Inflammatory macrophage (primary cell): ENCODE results near the gene ANKRD66.

Source experiments
- DNase-seq, 2 donors: peaks; one replicate each; pipeline ENCODE4 v3.0.0-alpha.2; 2020 to 2022
- total RNA-seq, 18 experiments: gene quantifications; one replicate each; lab custom pipeline; 2026; ENCODE audit warnings: mixed read lengths in 6 of 18, inconsistent platforms in 2 of 18; lab: John Stamatoyannopoulos, UW

ANKRD66 gene
- 0.13 to 1.2 (median 0.39) reads per million in 18 experiments for total RNA-seq

DNA sequence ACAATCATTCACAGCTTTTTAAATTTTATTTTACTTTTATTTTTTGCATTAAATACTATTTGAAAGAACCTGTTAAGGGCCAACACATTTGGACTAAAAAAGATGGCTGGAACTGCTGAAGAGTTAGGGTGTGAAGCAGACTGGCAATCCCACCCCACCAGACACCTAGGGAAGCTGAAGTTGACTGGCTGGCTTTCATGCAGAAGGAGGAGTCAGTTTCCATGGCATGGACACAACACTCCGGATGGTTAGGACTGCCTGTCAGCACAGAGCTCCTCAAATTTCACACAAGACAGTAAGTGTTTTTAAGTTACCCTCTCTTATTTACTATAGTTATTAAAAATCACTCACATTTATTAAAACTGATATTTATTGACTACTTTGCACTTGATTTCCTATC lies at the start of gene ANKRD66:
Gene ANKRD66 (plus strand): TSS at position 238 of the 400 bp plus-strand sequence. CDS start 5,016 bp downstream, outside the sequence.
- DNase-seq, result no peak

- no peak for DNase-seq
These were observed 46.8 kb upstream of the ANKRD66 start for GRCh38 chr6:46699970-46700369.

DNA sequence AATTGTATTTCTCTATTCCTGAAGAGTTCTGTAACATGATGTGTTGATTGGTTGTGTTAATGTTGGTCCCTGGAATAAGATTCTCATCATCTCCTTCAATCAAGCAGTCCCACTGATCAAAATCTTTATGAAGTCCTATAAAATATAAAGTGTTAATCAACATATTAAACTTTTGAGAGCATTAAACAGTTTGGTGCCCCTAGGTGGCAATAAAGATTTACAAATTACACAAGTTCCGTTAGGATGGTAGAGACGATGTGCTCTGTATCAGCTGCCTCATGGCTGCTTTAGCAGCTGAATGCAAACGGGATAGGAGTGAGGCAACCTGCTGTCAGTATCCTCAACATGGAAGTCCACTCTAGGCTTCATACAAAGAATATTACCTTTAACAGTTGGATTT lies 42.2 kb upstream of the ANKRD66 start:
- peak; percentile 44 to 71 for DNase-seq

- no peak for DNase-seq
These were observed 40.3 kb upstream of the ANKRD66 start for GRCh38 chr6:46706464-46706863.

- DNase-seq, result peak in 1 of 2 donors; percentile 36
These were observed 35.2 kb upstream of the ANKRD66 start for GRCh38 chr6:46711491-46711890.

DNA sequence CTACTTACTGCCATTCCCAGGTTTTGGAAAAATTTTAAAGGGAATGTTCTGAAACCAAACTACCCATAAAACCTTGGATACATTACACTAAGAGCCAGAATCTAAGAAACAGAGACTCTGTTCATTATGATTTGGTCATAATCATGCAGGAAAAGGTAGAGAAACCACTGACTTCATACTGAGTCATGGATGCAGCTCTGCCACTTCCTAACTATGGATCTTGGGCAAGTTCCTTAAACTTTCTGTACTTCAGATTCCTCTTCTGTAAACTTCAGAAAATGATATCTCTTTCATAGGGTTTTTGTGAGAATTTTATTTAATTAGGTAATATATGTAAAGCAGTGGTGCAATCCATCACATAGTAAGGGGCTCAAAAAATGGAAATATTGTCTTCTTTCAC lies 31.6 kb upstream of the ANKRD66 start:
- peak; percentile 76 to 83 for DNase-seq

GRCh38 chr6:46719099-46719498 lies 27.6 kb upstream of the ANKRD66 start:
- DNase-seq, result no peak

DNA sequence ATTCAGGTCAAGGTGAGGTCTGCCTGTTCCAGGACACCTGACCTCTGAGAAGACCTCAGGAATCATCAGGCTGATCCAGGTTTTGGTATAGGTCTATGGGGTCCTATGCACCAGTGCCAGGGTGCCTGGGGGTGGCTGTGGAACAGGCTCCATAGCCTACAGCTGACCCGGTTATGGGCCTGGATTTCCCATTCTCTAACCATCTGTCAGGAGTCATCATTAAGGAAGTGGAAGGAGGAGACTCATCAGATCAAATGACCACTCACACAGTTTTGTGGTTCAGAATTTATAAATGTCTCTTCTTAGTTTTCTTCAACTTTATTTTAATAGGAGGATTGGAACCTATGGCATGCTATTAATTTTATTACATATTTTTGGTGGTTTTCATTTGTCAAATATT lies 26.3 kb upstream of the ANKRD66 start:
- peak in 1 of 2 donors; percentile 39 for DNase-seq

- DNase-seq, result peak in 1 of 2 donors; percentile 39
These were observed 16.9 kb upstream of the ANKRD66 start for GRCh38 chr6:46729787-46730326.

GRCh38 chr6:46730921-46731461 lies 15.7 kb upstream of the ANKRD66 start:
- peak; percentile 91 to 95 for DNase-seq

DNA sequence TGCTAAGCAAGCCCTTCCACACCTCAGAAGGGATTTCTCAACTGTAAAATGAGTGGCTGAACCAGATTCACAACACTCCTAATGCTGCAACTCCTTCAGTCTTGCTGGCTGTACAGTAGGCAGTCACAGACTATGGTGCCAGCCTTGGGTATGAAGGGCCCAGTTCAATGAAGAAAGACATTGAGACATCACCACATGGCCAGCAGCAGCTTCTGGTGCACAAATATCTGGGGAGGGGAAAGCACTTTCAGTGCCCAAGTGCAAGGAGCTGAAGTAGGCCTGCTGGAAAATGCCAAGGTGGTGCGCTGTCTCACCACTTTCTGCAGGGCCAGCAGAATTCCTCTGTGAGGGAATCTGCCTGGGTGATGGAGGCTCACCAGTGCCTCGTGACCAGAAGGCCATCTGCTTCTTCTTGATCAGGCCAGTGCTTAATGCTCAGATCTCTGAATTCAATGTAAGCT lies 13.4 kb upstream of the ANKRD66 start:
- peak; percentile 50 to 56 for DNase-seq

- peak; percentile 74 to 89 for DNase-seq
These were observed 11.6 kb upstream of the ANKRD66 start, which contains the start of gene PLA2G7 for GRCh38 chr6:46734867-46735719. Gene PLA2G7 (minus strand): TSS chr6:46735375. CDS start chr6:46722891, 12,484 bp downstream.

DNA sequence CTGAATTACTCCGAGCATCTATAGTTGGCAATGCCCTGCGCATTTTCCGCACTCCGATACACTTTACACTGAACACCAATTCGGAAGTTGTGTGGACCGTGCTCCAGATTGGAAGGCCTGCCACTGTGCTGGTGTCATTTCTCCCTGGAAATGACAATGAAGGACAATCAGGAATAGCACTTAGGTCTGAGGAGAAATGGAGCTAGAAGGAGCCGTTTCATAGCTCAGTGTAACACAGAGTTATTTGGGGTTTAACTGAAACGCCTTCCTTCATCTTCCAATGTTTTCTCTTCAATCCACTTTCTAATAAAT lies 11.1 kb upstream of the ANKRD66 start:
- no peak for DNase-seq

GRCh38 chr6:46736906-46737305 lies 9.8 kb upstream of the ANKRD66 start:
- DNase-seq, result no peak

DNA sequence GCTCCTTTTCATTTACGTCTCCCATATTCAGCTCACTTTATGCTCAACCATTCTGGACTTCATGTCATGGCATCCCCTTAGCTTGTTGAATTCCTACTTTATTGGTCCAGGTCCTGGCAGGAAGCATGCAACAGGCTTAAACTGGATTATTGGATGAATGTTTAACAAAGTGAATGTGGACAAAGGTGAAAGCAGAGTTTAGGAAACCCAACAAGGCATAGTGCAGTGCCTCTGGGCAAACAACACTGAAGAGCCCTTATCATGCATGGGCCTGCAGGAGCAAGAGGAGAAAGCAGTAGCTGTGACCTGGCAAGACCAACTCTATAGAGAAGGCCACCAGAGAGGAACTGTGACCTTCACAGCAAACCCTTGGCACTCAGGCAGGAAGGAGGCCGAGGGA lies 5.3 kb upstream of the ANKRD66 start:
- no peak for DNase-seq

- no peak for DNase-seq
These were observed 4.8 kb upstream of the ANKRD66 start for GRCh38 chr6:46741910-46742309.

- DNase-seq, result no peak
These were observed 3.1 kb upstream of the ANKRD66 start for GRCh38 chr6:46743425-46744158.

- peak in 1 of 2 donors; percentile 2 for DNase-seq
These were observed 2.5 kb upstream of the ANKRD66 start for GRCh38 chr6:46744159-46744725.

DNA sequence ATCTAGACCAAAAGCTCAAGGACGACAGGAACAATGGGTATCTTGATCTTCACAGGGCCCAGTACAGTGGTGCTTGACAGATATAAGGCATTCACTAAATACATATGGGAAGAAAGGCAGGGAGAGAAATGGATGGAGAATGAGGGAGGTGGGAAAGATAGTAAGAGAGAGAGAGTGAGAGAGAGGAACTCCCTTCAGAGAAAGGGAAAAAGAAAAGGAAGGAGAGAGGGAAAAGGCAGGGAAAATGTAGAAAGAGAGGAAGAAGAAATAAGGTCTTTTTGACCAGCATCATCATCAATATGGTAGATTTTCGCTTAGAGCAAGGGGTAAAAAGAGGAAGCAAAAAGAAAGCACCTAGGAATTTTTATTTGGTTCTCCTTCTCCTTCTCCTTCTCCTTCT lies 760 bp upstream of the ANKRD66 start:
- no peak for DNase-seq

GRCh38 chr6:46748940-46749503 lies 2.3 kb downstream of the ANKRD66 start:
- DNase-seq, result no peak

GRCh38 chr6:46749731-46750130 lies 3.0 kb downstream of the ANKRD66 start:
- no peak for DNase-seq

DNA sequence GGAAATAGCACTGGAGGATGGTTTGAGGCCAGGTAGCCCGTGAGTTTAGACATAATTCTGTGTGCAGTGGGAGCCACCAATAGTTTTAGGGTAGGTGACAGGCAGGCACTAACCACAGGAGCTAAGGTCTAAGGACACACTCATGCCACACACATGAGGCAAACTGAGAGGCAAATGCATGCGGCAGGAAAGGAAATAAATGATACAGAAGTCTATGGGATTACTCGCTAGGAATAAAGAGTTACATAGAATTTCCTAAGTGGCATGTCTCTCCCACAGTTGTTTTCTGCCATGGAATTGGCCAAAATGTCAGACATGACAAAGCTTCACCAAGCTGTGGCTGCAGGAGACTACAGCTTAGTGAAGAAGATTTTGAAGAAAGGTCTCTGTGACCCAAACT lies 4.9 kb downstream of the ANKRD66 start:
- no peak for DNase-seq
